GM13976 (cell line): ENCODE measurements around the gene DCDC1.
"Not testable (repeated sequence)": the region's sequence is repeated elsewhere in the genome, so short reads cannot be mapped to it uniquely, and the experiment has no call there.

Experiments used
- DNase-seq: peaks from one replicate; pipeline ENCODE4 v3.0.0; 2012; ENCODE audit warnings: low spot score
- CTCF ChIP-seq: IDR thresholded peaks from 2 replicates; pipeline ENCODE4 v1.5.1; 2012; ENCODE audit warnings: borderline replicate concordance, mild to moderate bottlenecking; ENCODE audit not compliant: insufficient read depth; ENCODE audit errors: extremely low read depth, missing control alignments, control extremely low read depth
- in situ Hi-C: fragments of 300-500 bp; cut with MboI; formaldehyde crosslinking; loops from one replicate; pipeline ENCODE4 v1.12.0; 2022; ENCODE audit warnings: low sequenced_read_pairs, mixed read lengths, inconsistent platforms; ENCODE audit not compliant: unreplicated experiment

The DCDC1 gene

GRCh38 chr11:30983776-30984441, 385.6 kb downstream of the DCDC1 start:
- in situ Hi-C loops, result no loop called here
- no peak for DNase-seq
- no peak for TF ChIP-seq CTCF

- no peak for DNase-seq
- in situ Hi-C loops, result no loop called here
- TF ChIP-seq CTCF, result no peak
These were observed 386.4 kb downstream of the DCDC1 start for GRCh38 chr11:30983143-30983542.

- TF ChIP-seq CTCF, result no peak
- in situ Hi-C loops, result no loop called here
- no peak for DNase-seq
These were observed 402.0 kb downstream of the DCDC1 start for GRCh38 chr11:30967579-30967978.

- in situ Hi-C loops, result no loop called here
- TF ChIP-seq CTCF, result no peak
These were observed 409.0 kb downstream of the DCDC1 start for GRCh38 chr11:30960387-30960992.

GRCh38 chr11:30956751-30957150, 412.8 kb downstream of the DCDC1 start:
- in situ Hi-C loops, result no loop called here
- TF ChIP-seq CTCF, result no peak
- no peak for DNase-seq

More at GRCh38 chr11:30960387-30960992, 409.0 kb downstream of the DCDC1 start:
- no peak for DNase-seq

- in situ Hi-C loops, result no loop called here
- no peak for TF ChIP-seq CTCF
These were observed 419.7 kb downstream of the DCDC1 start for GRCh38 chr11:30949838-30950237.

GRCh38 chr11:30947715-30948114, 421.8 kb downstream of the DCDC1 start:
- in situ Hi-C loops, DNase-seq: not testable (repeated sequence)

More at GRCh38 chr11:30949838-30950237, 419.7 kb downstream of the DCDC1 start:
- DNase-seq, result no peak
